SK-N-SH (cell line): Measurements from ENCODE around the gene SH3PXD2A. TPM values are rescaled to one million over a fixed set of nuclear protein-coding genes. Genes with fewer than 3 reads are reported as not detected.
A peak's percentile ranks its signal among the peaks of the same experiment; 100 is the strongest.

Experiments used
- CTCF ChIA-PET: fragments of 300-600, 350-600 bp; formaldehyde crosslinking; extraction: SDS; loops from one replicate; lab custom pipeline; 2021; lab: Yijun Ruan, JAX
- POLR2A ChIA-PET: fragments of 350-600 bp; sonication (Branson Sonifier 250); formaldehyde crosslinking; extraction: SDS; loops from one replicate; lab custom pipeline; 2020; ENCODE audit warnings: antibody characterized with exemption, inconsistent platforms; lab: Yijun Ruan, JAX
- DNase-seq: peaks from one replicate; pipeline ENCODE4 v3.0.0; 2012
- H2AFZ ChIP-seq: fragments of 200-600 bp; sonication (generic); 2 replicates; pipeline ENCODE4 v1.8.1; 2016; ENCODE audit warnings: antibody characterized with exemption, mild to moderate bottlenecking, low read depth
- H3F3A ChIP-seq: fragments of 200-600 bp; sonication (generic); replicated peaks from 2 replicates; pipeline ENCODE3; 2016; ENCODE audit warnings: antibody characterized with exemption, mild to moderate bottlenecking; ENCODE audit not compliant: insufficient read depth
- H3K27ac ChIP-seq, 2 experiments: fragments of 200-500 bp in 1 of 2; fragments of 200-600 bp in 1 of 2; sonication (Bioruptor generic) in 1 of 2; sonication (generic), shearing (Covaris generic) in 1 of 2; 2 replicates each; pipeline versions ENCODE4 v1.5.1 to v1.6.1; 2014 to 2016; ENCODE audit warnings: low read depth in 2 of 2, inconsistent platforms in 1 of 2, low read length in 1 of 2, mild to moderate bottlenecking in 1 of 2, mixed read lengths in 1 of 2
- H3K27me3 ChIP-seq: fragments of 200-600 bp; sonication (generic), shearing (Covaris generic); 2 replicates; pipeline ENCODE4 v1.6.1; 2016; ENCODE audit warnings: mixed run types; ENCODE audit not compliant: insufficient read depth
- H3K36me3 ChIP-seq, 2 experiments: fragments of 200-500 bp in 1 of 2; fragments of 200-600 bp in 1 of 2; sonication (Bioruptor generic) in 1 of 2; sonication (generic) in 1 of 2; replicated peaks in 1 of 2; 2 replicates each; pipeline versions ENCODE3 to v1.5.1; 2014 to 2016; ENCODE audit warnings: low read length in 1 of 2, mild to moderate bottlenecking in 1 of 2; ENCODE audit not compliant: insufficient read depth in 2 of 2, control insufficient read depth in 1 of 2
- H3K4me1 ChIP-seq, 2 experiments: fragments of 200-500 bp in 1 of 2; fragments of 200-600 bp in 1 of 2; sonication (Bioruptor generic) in 1 of 2; sonication (generic), shearing (Covaris generic) in 1 of 2; 2 replicates each; pipeline versions ENCODE4 v1.5.1 to v1.6.1; 2014 to 2016; ENCODE audit warnings: low read depth in 1 of 2, low read length in 1 of 2, mixed run types in 1 of 2; ENCODE audit not compliant: insufficient read depth in 2 of 2, control insufficient read depth in 1 of 2
- H3K4me2 ChIP-seq: fragments of 200-600 bp; sonication (generic), shearing (Covaris generic); 2 replicates; pipeline ENCODE4 v1.6.1; 2017; ENCODE audit warnings: mixed run types
- H3K4me3 ChIP-seq, 2 experiments: fragments of 200-500 bp in 1 of 2; fragments of 200-600 bp in 1 of 2; sonication (Bioruptor generic) in 1 of 2; sonication (generic), shearing (Covaris generic) in 1 of 2; 2 replicates each; pipeline versions ENCODE4 v1.5.1 to v1.8.1; 2014 to 2016; ENCODE audit warnings: low read depth in 2 of 2, inconsistent platforms in 1 of 2, low read length in 1 of 2, mild to moderate bottlenecking in 1 of 2, mixed read lengths in 1 of 2, moderate library complexity in 1 of 2
- H3K79me2 ChIP-seq: fragments of 200-600 bp; sonication (generic); 2 replicates; pipeline ENCODE4 v1.8.1; 2017; ENCODE audit warnings: mild to moderate bottlenecking; ENCODE audit not compliant: insufficient read depth
- H3K9ac ChIP-seq: fragments of 200-600 bp; sonication (generic); 2 replicates; pipeline ENCODE4 v1.6.1; 2017; ENCODE audit warnings: mixed run types
- H3K9me2 ChIP-seq: fragments of 200-600 bp; sonication (generic); 2 replicates; pipeline ENCODE4 v1.6.1; 2017; ENCODE audit warnings: mixed run types
- H3K9me3 ChIP-seq: fragments of 200-600 bp; sonication (generic); 2 replicates; pipeline ENCODE4 v1.6.1; 2017; ENCODE audit warnings: mixed run types, mild to moderate bottlenecking, moderate library complexity
- H4K20me1 ChIP-seq: fragments of 200-600 bp; sonication (generic); 2 replicates; pipeline ENCODE4 v1.6.1; 2017; ENCODE audit warnings: mild to moderate bottlenecking, mixed run types; ENCODE audit not compliant: insufficient read depth
- CTCF ChIP-seq: fragments of 200-600 bp; sonication (generic); IDR thresholded peaks from 2 replicates; pipeline ENCODE4 v1.6.1; 2017; ENCODE audit warnings: antibody characterized with exemption, mild to moderate bottlenecking, moderate library complexity
- EZH2phosphoT487 ChIP-seq: fragments of 200-600 bp; sonication (generic); IDR thresholded peaks from 2 replicates; pipeline ENCODE4 v1.6.1; 2017; ENCODE audit warnings: low read depth, mixed run types, mild to moderate bottlenecking, antibody characterized with exemption, moderate library complexity, borderline replicate concordance
- FOSL2 ChIP-seq: IDR thresholded peaks from 2 replicates; pipeline ENCODE4 v1.4.0; 2012; ENCODE audit warnings: low read depth, mild to moderate bottlenecking, moderate library complexity, borderline replicate concordance
- FOXJ3 ChIP-seq: sonication (generic); formaldehyde crosslinking; IDR thresholded peaks from 2 replicates; pipeline ENCODE4 v1.5.1; 2020; ENCODE audit warnings: mild to moderate bottlenecking, missing genetic modification reagents
- GABPA ChIP-seq: IDR thresholded peaks from 2 replicates; pipeline ENCODE4 v1.4.0; 2012; ENCODE audit warnings: low read depth, mild to moderate bottlenecking
- IRF3 ChIP-seq: fragments of 150-350 bp; IDR thresholded peaks from 2 replicates; pipeline ENCODE4 v1.6.1; 2016; ENCODE audit warnings: mild to moderate bottlenecking, low read depth, low read length
- MAX ChIP-seq: IDR thresholded peaks from 2 replicates; pipeline ENCODE4 v1.4.0; 2012; ENCODE audit warnings: low read depth
- MEF2A ChIP-seq: IDR thresholded peaks from 2 replicates; pipeline ENCODE4 v1.4.0; 2012; ENCODE audit warnings: low read depth, borderline replicate concordance
- MXI1 ChIP-seq: IDR thresholded peaks from 2 replicates; pipeline ENCODE4 v1.6.1; 2012; ENCODE audit warnings: mild to moderate bottlenecking, low read depth, low read length, improper control_type of control experiment
- NFIC ChIP-seq: IDR thresholded peaks from 2 replicates; pipeline ENCODE4 v1.4.0; 2012; ENCODE audit warnings: borderline replicate concordance
- NRF1 ChIP-seq: IDR thresholded peaks from 2 replicates; pipeline ENCODE4 v1.6.1; 2012; ENCODE audit warnings: low read depth, mild to moderate bottlenecking, low read length
- PBX3 ChIP-seq: IDR thresholded peaks from 2 replicates; pipeline ENCODE4; 2012
- POLR2AphosphoS5 ChIP-seq: IDR thresholded peaks from 2 replicates; pipeline ENCODE4 v1.6.1; 2012; ENCODE audit warnings: low read depth, low read length
- RAD21 ChIP-seq: IDR thresholded peaks from 2 replicates; pipeline ENCODE4 v1.6.1; 2012; ENCODE audit warnings: mild to moderate bottlenecking, low read length
- RCOR1 ChIP-seq: fragments of 150-350 bp; IDR thresholded peaks from 2 replicates; pipeline ENCODE4 v1.6.1; 2017; ENCODE audit warnings: antibody characterized with exemption, low read length
- SIN3A ChIP-seq: IDR thresholded peaks from 2 replicates; pipeline ENCODE4 v1.6.1; 2012; ENCODE audit warnings: low read depth, mild to moderate bottlenecking, low read length, moderate library complexity, borderline replicate concordance
- TAF1 ChIP-seq: IDR thresholded peaks from 2 replicates; pipeline ENCODE4 v1.6.1; 2012; ENCODE audit warnings: low read depth, mild to moderate bottlenecking, low read length, moderate library complexity, borderline replicate concordance
- TCF12 ChIP-seq: IDR thresholded peaks from 2 replicates; pipeline ENCODE4 v1.4.0; 2012
- YY1 ChIP-seq: IDR thresholded peaks from 2 replicates; pipeline ENCODE4 v1.4.0; 2012; ENCODE audit warnings: low read depth, mild to moderate bottlenecking
- ZBTB33 ChIP-seq: IDR thresholded peaks from 2 replicates; pipeline ENCODE4 v1.4.0; 2012; ENCODE audit warnings: low read depth, borderline replicate concordance
- WGBS: methylation state at CpG from one replicate; pipeline ENCODE4 v1.1.6; 2017; ENCODE audit warnings: low lambda C conversion rate; 5-methylcytosine and 5-hydroxymethylcytosine counted together
- polyA plus RNA-seq, 3 experiments: library from polyadenylated mRNA; depleted of rRNA; stranded (reverse); fragments of >200 nt; gene quantifications; 2 replicates each; pipeline ENCODE4 v1.2.3, GENCODE V29; 2012

SH3PXD2A gene
- polyA plus RNA-seq, 1 of the 3 experiments (the other 2 are of a cell fraction), result 2.5 TPM

GRCh38 chr10:103629581-103629980 is 225.8 kb downstream of the SH3PXD2A start:
- POLR2A ChIA-PET, result no interaction called here
- Histone ChIP-seq H3K9me2 (no peaks in the 10 kb centered on the region), H3F3A (no peaks in the 10 kb centered on the region), H3K79me2 (no peaks in the 10 kb centered on the region), H3K4me3 (no peak overlapping the region), H3K27ac (peak overlapping the region in 1 of 2 experiments; percentile 61; a peak in 2 of 4 replicates), H3K4me2 (no peak overlapping the region), H3K27me3 (no peaks in the 10 kb centered on the region), H4K20me1 (no peaks in the 10 kb centered on the region), H3K9me3 (no peaks in the 10 kb centered on the region), H2AFZ (no peak overlapping the region), H3K36me3 (peaks cover 0 to under 1% of the 10 kb centered on the region in 2 experiments), H3K9ac (no peak overlapping the region), H3K4me1 (peaks cover 0 to 53% of the 10 kb centered on the region in 2 experiments; a peak in 1 of 4 replicates)
- TF ChIP-seq TAF1, result no peak
- no peak for TF ChIP-seq MAX
- TF ChIP-seq FOSL2, result no peak
- no peak for TF ChIP-seq RCOR1
- no peak for TF ChIP-seq MEF2A
- TF ChIP-seq TCF12, result no peak
- no peak for TF ChIP-seq YY1
- no peak for TF ChIP-seq NFIC
- no peak for TF ChIP-seq IRF3
- TF ChIP-seq EZH2phosphoT487, result no peak
- TF ChIP-seq GABPA, result no peak
- no peak for TF ChIP-seq FOXJ3 (CRISPR knock-in tag)
- TF ChIP-seq CTCF, result no peak
- DNase-seq, result no peak
- CTCF ChIA-PET, result interaction anchor here (0.6 to 1.1 kb wide), 4 partner anchors 9 to 57 kb away, joined by 3 to 4 read pairs (median 3); no protein-coding TSS in a partner anchor
- WGBS, result no CpG with 5 or more reads among the region's 3 CpGs

GRCh38 chr10:103627893-103628292 is 227.5 kb downstream of the SH3PXD2A start:
- no peak overlapping the region for H2AFZ ChIP-seq
- no peak overlapping the region for H3K4me2 ChIP-seq
- peaks cover 0 to 63% of the 10 kb centered on the region in 2 experiments; a peak in 2 of 4 replicates for H3K4me1 ChIP-seq
- peak overlapping the region in 1 of 2 experiments; percentile 61; a peak in 1 of 4 replicates for H3K27ac ChIP-seq
- POLR2A ChIA-PET, result no interaction called here
- no peaks in the 10 kb centered on the region for H3K9me3 ChIP-seq
- no peaks in the 10 kb centered on the region for H4K20me1 ChIP-seq
- no peak overlapping the region for H3K4me3 ChIP-seq
- no peaks in the 10 kb centered on the region for H3F3A ChIP-seq
- no peaks in the 10 kb centered on the region for H3K27me3 ChIP-seq
- no peaks in the 10 kb centered on the region for H3K9me2 ChIP-seq
- CTCF ChIA-PET, result interaction anchor here (1.0 to 2.1 kb wide), 4 partner anchors 22 to 59 kb away, joined by 3 to 10 read pairs (median 3); no protein-coding TSS in a partner anchor
- no peak overlapping the region for H3K9ac ChIP-seq
- WGBS, result 94% methylated on average over 13 of the region's 13 CpGs
- H3K79me2 ChIP-seq, result no peaks in the 10 kb centered on the region
- peaks cover 0 to 2% of the 10 kb centered on the region in 2 experiments for H3K36me3 ChIP-seq
- DNase-seq, result no peak
- TF ChIP-seq NRF1 (no peak), ZBTB33 (no peak), MXI1 (no peak), POLR2AphosphoS5 (no peak), GABPA (no peak), TAF1 (no peak), FOXJ3 (CRISPR knock-in tag) (no peak), SIN3A (no peak), RCOR1 (no peak), PBX3 (no peak), CTCF (no peak), RAD21 (no peak)
